DMS79 treated with DMSO at 0.1 percent for 48 hours (cell line): ENCODE measurements around the gene OR10H1.
A peak's percentile ranks its signal among the peaks of the same experiment; 100 is the strongest.
"Not testable (repeated sequence)": the region's sequence is repeated elsewhere in the genome, so short reads cannot be mapped to it uniquely, and the experiment has no call there.

Source experiments
- DNase-seq: peaks from one replicate; lab custom pipeline; 2025; lab: John Stamatoyannopoulos, UW

The OR10H1 gene, protein sequence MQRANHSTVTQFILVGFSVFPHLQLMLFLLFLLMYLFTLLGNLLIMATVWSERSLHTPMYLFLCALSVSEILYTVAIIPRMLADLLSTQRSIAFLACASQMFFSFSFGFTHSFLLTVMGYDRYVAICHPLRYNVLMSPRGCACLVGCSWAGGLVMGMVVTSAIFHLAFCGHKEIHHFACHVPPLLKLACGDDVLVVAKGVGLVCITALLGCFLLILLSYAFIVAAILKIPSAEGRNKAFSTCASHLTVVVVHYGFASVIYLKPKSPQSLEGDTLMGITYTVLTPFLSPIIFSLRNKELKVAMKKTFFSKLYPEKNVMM

DNA sequence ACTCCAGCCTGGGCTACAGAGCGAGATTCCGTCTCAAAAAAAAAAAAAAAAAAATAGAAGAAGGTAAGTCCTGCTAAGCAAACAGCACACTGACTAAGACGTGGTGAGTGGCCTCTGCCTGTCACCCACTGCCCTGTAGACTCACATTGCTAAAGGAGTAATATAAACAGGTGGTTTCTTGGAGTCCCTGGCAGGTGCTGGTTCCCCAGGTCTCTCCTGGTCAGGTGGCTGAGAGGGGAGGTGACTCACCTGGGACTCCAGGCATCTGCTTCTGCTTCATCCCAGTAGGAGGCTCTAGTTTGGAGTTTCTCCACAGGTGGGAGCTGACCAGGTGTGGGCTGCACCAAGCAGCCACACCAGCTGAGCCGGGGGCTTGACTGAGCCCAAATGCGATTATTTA, at the start of gene OR10H1:
Gene OR10H1 (minus strand): TSS at position 359 of the 400 bp plus-strand sequence. CDS start 7,627 bp downstream, outside the sequence.
- DNase-seq: no peak

DNA sequence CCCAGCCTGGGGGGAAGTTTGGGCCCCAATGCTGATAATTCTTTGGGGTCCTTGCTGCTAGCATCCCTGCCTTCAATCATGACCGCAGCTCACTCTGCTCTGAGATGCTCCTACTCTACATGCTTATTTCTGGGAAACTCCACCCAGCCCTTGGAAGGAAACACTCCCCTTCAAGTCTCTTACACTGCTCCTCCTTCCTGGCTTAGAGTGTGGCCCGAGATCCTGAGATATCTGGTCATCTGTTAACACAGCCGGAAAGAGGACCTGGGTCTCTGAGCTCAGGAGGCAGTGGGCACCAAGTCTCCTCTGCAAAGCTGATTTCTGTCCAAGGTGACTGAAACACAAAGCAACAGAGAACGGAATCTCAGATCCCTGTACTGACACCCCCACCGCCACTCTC, 49.4 kb upstream of the OR10H1 start:
- DNase-seq: no peak

DNA sequence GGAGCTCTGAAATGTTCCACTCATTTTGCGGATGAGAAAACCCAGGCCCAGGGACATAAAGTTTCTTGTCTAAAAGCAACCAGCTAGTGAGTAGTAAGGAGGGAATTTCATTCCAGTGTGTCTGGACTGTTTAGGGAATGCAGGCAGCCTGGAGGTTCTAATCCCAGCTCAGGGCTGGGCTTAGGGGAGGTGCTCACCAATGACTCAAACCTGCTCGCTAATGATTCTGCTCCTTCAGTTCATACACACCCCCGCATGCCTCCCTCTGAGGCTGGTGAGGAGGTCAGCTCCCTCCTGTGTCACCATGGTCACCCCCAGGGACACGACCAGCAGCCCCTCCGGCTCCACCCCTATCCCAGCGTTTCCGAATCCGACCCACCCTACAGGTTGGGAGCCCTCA, 47.8 kb upstream of the OR10H1 start:
- no peak for DNase-seq

DNA sequence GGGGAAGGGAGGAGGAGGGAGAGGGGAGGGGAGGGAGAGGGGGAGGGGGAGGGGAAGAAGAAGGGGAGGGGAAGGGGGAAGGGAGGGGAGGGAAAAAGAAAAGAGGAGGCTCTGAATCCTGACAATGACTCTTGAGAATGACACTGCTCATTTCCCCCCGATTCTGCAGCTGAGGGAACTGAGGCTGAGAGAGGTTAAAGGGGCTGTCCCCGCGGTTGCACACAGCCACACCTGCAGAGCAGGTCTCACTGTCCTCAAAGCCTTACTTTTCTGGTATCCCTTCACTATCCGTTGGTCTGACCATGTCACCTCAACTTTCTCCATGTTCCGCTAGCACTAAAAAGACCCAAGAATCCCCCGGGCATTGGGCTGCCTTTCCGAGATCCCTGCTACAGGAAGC, 47.0 kb upstream of the OR10H1 start:
- no peak for DNase-seq

DNA sequence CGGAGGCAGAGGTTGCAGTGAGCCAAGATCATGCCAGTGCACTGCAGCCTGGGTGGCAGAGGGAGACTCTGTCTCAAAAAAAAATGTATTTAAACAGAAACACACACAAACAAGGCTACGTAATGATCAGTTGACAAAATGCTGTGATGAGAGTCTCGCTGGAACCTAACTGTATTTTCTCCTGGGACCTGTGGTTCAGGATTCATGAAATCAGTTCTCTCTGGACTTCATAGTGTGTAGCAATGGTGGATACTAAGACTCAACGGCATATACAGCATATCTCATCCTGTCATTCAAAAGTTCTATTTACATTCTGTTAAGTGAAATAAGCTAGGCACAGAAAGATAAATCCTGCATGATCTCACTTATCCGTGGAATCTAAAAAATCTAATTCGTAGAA, 45.1 kb upstream of the OR10H1 start:
- no peak for DNase-seq

DNA sequence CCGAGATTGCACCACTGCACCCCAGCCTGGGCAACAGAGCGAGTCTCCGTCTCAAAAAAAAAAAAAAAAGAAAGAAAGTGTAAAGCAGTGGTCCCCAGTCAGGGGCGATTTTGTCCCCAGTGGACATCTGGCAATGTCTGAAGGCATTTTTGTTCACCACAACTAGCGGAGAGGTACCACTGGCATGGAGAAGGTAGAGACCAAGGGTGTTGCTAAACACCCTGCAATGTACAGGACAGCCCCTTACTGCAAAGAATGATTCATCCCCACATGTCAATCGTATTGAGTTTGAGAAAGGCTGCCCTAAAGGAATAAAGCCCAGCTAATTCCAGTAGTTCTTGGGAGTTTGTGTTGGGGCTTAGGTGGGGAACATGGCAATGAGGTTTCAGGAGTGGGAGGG, 43.7 kb upstream of the OR10H1 start:
- DNase-seq: no peak

DNA sequence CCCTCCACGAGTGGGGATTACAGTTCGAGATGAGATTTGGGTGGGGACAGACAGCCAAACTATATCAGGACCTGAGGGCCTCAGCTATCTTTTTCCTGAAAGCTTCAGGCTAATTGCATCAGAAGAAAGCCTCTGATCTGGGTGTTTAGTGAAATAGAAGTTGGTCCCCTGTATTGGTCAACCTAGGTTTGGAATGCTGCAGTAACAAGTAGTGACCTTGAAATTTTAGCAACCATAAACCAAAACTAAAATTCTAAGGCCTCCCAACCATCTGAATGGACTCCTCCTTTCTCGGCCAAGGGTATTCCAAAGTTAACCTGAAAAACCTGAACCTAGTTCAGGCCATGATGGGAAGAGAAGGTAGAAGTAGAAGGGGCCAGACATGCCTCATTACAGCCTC, 34.9 kb upstream of the OR10H1 start:
- no peak for DNase-seq

DNA sequence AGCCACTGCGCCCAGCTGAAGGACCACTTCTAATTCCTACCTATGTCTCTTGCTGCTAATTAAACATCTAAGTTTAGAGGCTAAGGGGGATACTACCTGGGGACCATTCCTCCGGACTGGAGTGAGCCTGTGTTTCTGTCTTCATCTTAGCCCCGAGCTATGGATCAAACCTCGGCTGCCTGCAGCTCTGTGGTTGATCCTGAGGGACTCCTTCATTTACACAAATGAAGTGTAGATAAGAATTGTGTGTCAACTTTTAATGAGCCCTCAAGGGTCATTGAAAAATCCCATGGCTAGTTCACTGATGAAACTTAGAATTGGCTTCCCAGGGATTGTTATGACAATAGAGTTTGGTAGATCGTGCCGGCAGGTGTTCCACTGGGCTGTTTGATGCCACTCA, 31.5 kb upstream of the OR10H1 start:
- DNase-seq: peak; percentile 74

DNA sequence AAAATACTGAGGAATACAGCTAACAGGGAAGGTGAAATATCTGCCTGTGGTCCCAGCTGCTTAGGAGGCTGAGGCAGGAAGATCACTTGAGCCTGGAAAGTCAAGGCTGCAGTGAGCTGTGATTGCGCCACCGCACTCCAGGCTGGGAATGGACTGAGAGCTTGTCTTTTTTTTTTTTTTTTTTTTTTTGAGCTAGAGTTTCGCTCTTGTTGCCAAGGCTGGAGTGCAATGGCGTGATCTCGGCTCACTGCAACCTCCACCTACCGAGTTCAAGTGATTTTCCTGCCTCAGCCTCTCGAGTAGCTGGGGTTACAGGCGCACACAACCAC, 28.4 kb upstream of the OR10H1 start:
- DNase-seq: peak; percentile 30

DNA sequence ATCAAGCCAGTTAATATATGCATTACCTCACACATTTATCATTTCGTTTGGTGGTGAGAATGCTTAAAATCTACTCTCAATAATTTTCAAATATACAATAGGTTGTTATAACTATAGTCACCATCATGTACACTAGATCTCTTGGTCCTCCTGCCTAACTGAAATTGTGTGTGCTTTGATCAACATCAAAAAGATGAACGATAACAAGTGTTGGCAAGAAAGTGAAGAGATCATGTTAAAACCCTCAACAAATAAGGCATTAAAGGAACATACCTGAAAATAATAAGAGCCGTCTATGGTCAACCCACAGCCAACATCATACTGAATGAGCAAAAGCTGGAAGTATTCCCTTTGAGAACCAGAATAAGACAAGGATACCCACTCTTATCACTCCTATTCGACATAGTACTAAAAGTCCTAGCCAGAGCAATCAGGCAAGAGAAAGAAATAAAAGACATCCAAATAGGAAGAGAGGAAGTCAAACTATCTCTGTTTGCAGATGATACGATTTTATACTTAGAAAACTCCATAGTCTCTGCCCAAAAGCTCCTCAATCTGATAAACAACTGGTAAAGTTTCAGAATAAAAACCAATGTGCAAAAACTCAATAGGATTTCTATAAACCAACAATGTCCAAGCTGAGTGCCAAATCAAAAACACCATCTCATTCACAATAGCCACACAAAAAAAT, 27.9 kb upstream of the OR10H1 start:
- DNase-seq: no peak

DNA sequence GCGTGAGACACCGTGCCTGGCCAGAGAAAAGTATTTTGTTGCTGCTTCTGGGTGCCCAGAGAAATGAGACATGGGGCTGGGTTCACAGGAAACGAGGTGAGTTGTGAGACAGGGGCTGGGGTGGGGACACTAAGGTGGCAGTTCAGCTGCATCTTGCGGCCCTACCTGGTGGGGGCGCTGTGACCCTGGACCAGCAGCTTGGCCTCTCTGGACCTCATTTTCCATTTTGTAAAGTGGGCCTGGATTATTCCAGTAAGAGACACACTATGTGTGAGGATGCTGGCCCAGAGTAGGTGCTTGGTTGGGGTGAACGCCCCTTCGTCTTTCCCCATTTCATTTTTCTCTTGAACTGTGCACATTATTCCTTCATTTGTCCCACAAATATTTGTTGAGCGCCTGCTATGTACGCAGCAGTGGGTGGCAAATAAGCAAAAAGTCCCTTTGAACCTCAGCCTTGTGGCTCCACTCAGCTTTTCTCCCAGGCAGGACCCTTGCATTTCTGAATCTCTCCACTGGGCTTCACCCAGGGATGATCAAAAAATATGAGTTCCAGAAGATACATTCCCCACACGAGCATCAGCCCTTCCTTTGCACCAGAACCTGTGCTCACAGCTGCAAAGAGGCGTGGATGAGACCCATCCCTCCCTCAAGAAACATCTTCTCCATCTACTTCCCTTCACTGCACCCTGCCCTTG, 26.6 kb upstream of the OR10H1 start:
- no peak for DNase-seq

DNA sequence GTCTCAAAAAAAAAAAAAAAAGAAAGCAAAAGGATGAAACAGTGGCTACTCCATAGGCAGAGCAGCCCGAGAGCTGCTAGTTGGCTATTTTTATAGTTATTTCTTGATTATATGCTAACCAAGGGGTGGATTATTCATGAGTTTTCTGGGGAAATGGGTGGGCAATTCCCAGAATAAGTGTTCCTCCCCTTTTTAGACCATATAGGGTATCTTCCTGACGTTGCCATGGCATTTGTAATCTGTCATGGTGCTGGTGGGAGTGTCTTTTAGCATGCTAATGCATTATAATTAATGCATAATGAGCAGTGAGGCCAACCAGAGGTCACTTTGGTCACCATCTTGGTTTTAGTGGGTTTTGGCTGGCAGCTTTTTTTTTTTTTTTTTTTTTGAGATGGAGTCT, 25.4 kb upstream of the OR10H1 start:
- DNase-seq: no peak

DNA sequence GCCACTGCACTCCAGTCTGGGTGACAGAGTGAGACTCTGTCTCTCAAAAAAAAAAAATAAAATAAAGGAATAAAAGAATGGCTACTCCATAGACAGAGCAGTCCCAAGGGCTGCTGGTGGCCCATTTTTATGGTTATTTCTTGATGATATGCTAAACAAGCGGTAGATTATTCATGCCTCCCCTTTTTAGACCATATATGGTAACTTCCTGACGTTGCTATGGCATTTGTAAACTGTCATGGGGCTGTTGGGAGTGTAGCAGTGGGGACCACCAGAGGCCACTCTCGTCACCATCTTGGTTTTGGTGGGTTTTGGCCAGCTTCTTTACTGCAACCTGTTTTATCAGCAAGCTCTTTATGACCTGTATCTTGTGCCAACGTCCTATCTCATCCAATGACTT, 24.4 kb upstream of the OR10H1 start:
- DNase-seq: not testable (repeated sequence)

DNA sequence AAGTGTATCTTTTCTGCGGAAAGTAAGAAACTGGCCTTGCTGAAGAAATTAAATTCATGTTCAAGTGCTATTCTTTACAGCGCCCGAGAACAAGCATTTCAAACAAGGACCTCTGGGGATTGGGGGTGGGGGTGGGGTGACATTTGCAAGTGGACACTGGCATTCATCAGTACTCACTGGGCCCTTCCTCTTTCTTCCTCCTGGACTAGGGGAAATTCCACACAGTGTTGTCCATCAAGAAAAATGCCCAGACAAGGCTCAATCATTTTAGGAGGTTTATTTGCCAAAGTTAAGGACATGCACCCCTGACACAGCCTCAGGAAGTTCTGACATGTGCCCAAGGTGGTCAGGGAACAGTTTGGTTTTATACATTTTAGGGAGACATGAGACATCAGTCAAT, 22.9 kb upstream of the OR10H1 start:
- DNase-seq: no peak

DNA sequence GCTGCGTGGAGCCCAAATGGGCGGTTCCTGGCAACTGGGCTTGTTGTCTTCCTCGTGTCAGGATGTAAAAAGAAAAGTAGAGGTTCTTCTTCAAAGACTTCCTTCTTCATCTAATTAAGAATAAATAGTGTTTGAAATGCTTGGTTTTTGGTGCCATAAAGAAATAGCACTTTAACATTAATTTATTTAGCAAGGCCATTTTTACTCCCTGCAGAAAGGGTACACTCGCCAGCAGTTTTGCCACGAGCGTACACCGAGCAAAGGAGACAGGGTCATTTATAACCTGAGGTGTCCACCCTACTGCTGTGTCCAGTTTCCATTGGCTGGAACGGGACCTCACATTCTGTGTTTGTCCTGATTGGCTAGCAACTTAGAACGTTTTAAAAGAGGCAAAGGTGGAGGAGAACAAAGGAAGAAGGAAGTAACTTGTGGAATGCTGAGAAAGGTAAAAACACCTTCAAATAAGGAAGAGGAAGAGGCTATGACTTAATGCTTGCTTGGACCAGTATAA, 21.8 kb upstream of the OR10H1 start:
- peak; percentile 83 for DNase-seq

DNA sequence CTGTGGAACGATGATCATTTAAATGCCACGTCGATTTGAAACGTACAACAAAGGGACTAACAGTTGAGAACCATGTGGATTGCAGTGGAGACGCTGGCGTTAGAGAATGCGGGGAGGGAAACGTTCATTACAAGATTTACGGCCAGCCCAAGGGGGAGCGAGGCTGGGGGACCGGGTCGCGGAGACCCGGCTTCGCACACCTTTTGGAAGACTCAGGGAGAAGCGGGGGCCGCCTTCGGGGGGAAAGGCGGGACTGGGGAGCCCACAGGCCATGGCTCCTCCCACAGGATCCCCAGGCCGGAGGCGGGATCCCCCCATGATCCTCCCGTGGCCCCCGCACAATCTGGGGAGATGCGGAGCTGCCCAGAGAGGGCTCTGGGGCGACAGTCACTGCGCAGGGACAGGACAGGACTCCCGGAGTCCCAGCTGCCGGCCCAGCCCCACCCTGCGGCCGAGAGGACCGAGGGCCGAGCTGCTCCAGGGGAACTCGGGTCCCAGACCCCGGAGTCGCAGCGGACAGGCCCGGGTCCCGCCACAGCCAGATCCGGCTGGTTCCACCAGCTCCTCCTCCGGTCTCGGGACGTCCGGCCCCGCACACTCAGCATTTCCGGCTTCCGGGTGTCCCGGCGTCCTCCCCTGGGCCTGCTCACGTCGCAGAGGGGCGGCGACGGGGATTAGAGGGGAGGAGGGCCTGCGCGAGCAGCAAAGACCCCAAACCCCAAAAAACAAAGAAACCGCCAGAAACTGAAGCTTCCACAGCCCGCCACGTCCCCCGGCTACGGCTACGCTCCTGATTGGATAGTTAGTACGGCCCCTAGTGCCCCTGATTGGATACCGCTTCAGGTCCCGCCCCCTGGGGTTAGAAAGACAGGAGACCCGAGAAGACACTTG, 21.1 kb upstream of the OR10H1 start:
- DNase-seq: peak; percentile 97

DNA sequence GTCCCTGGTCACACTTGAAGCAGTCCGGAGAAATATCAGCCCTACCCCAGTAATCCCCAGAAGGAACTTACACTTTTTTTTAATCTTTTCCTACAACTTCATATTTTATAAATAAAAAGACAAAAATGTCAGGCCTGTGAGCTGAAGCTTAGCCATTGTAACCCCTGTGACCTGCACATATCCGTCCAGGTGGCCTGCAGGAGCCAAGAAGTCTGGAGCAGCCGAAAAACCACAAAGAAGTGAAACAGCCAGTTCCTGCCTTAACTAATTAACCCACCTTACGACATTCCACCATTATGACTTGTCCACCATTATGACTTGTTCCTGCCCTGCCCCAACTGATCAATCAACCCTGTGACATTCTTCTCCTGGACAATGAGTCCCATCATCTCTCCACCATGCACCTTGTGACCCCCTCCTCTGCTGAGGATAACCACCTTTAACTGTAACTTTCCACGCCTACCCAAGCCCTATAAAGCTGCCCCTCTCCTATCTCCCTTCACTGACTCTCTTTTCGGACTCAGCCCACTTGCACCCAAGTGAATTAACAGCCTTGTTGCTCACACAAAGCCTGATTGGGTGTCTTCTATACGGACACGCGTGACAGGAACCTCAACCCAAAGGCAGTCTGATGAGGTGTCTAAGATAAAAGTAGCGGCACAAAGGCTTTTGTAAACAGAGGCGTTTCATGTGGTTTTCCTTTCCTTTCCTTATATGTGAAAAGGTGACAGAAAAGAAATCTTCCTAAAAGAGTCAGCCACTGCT, 20.3 kb upstream of the OR10H1 start:
- DNase-seq: not testable (repeated sequence)

DNA sequence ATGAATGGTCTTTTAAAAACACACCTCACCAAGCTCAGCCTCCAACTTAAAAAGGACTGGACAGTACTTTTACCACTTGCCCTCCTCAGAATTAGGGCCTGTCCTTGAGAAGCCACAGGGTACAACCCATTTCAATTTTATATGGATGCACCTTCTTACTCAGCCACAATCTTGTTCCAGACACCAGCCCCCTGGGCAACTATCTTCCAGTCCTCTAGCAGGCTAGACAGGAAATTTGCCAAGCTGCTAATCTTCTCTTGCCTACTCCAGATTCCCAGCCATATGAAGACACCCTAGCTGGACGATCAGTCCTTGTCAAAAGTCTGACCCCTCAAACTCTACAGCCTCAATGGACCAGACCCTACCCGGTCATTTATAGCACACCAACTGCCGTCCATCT, 18.8 kb upstream of the OR10H1 start:
- DNase-seq: not testable (repeated sequence)

DNA sequence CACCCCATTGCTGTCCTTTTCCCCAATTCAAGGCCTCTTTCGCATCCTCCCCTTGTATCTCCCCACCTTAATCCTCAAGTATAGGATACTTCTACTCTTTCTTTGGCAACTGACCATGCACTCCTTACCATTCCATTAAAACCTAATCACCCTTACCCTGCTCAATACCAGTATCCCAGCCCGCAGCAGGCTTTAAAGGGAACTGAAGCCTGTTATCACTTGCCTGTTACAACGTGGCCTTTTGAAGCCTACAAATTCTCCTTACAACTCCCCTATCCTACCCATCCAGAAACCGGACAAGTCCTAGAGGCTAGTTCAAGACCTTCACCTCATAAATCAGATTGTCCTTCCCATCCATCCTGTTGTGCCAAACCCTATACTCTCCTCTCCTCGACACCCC, 16.2 kb upstream of the OR10H1 start:
- DNase-seq: no peak

DNA sequence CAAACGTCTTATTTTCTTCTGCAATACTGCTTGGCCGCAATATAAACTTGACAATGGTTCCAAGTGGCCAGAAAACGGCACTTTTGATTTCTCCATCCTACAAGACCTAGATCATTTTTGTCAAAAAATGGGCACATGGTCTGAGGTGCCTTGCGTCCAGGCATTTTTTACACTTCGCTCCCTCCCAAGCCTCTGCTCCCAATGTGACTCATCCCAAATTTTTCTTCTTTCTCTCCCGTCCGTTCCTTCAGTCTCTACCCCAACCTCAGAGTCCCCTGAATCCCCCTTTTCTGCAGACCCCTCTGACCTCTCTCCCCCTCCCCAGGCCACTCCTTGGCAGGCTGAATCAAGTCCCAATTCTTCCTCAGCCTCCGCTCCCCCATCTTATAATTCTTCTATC, 14.3 kb upstream of the OR10H1 start:
- no peak for DNase-seq

DNA sequence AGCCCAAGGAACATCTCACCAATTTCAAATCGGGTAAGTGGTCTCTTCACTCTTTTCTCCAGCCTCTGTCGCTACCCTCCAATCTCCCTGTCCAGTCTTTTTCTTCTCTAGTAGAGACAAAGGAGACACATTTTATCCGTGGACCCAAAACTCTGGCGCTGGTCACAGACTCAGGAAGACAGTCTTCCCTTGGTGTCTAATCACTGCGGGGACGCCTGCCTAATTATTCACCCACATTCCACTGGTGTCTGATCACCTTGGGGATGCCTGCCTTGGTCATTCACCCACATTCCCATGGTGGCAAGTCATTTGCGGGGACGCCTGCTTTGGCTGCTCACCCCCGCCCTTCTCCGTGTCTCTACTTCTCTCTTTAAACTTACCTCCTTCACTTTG, 13.8 kb upstream of the OR10H1 start:
- no peak for DNase-seq
